ENCODE measurements around the gene SLIT1.

Gene SLIT1

GRCh38 chr10:96968682-96969423, 216.9 kb downstream of the SLIT1 start:
- H3K27ac ChIP-seq (ENCODE audit: low read depth, low read length) = no peak overlapping the region
- no peak overlapping the region for H3K9ac ChIP-seq (ENCODE audit: low read depth in 1 of 2, low read length in 2 of 2)
- H3K4me3 ChIP-seq (ENCODE audit: low read depth in 1 of 2, low read length in 2 of 2) = no peak overlapping the region
- H3K36me3 ChIP-seq (ENCODE audit: control insufficient read depth in 1 of 2, insufficient read depth in 2 of 2, low read length in 2 of 2) = no peaks in the 10 kb centered on the region
- H3K27me3 ChIP-seq (ENCODE audit: control insufficient read depth in 1 of 2, insufficient read depth in 2 of 2, low read length in 2 of 2) = no peaks in the 10 kb centered on the region
- H3K4me1 ChIP-seq (ENCODE audit: control insufficient read depth in 1 of 2, insufficient read depth in 2 of 2, low read length in 2 of 2) = peaks cover 24% of the 10 kb centered on the region in 2 donors
- H3K9me3 ChIP-seq (ENCODE audit: control insufficient read depth in 1 of 2, low read length in 2 of 2) = no peaks in the 10 kb centered on the region

GRCh38 chr10:96967847-96968246, 217.9 kb downstream of the SLIT1 start:
- Histone ChIP-seq H3K4me3 (ENCODE audit: low read depth in 1 of 2, low read length in 2 of 2) (no peak overlapping the region), H3K27ac (ENCODE audit: low read depth, low read length) (no peak overlapping the region), H3K9ac (ENCODE audit: low read depth in 1 of 2, low read length in 2 of 2) (no peak overlapping the region), H3K4me1 (ENCODE audit: control insufficient read depth in 1 of 2, insufficient read depth in 2 of 2, low read length in 2 of 2) (peaks cover 14% of the 10 kb centered on the region in 2 donors), H3K27me3 (ENCODE audit: control insufficient read depth in 1 of 2, insufficient read depth in 2 of 2, low read length in 2 of 2) (no peaks in the 10 kb centered on the region), H3K36me3 (ENCODE audit: control insufficient read depth in 1 of 2, insufficient read depth in 2 of 2, low read length in 2 of 2) (peaks cover 0 to 4% of the 10 kb centered on the region in 2 donors), H3K9me3 (ENCODE audit: control insufficient read depth in 1 of 2, low read length in 2 of 2) (no peaks in the 10 kb centered on the region)

GRCh38 chr10:96964131-96964530, 221.6 kb downstream of the SLIT1 start:
- H3K4me3 ChIP-seq (ENCODE audit: low read depth in 1 of 2, low read length in 2 of 2) = no peak overlapping the region
- no peaks in the 10 kb centered on the region for H3K27me3 ChIP-seq (ENCODE audit: control insufficient read depth in 1 of 2, insufficient read depth in 2 of 2, low read length in 2 of 2)
- H3K36me3 ChIP-seq (ENCODE audit: control insufficient read depth in 1 of 2, insufficient read depth in 2 of 2, low read length in 2 of 2) = peaks cover 0 to 12% of the 10 kb centered on the region in 2 donors
- H3K9ac ChIP-seq (ENCODE audit: low read depth in 1 of 2, low read length in 2 of 2) = no peak overlapping the region
- no peak overlapping the region for H3K27ac ChIP-seq (ENCODE audit: low read depth, low read length)
- no peaks in the 10 kb centered on the region for H3K4me1 ChIP-seq (ENCODE audit: control insufficient read depth in 1 of 2, insufficient read depth in 2 of 2, low read length in 2 of 2)
- no peaks in the 10 kb centered on the region for H3K9me3 ChIP-seq (ENCODE audit: control insufficient read depth in 1 of 2, low read length in 2 of 2)

GRCh38 chr10:96960872-96961271, 224.9 kb downstream of the SLIT1 start:
- no peaks in the 10 kb centered on the region for H3K9me3 ChIP-seq (ENCODE audit: control insufficient read depth in 1 of 2, low read length in 2 of 2)
- H3K36me3 ChIP-seq (ENCODE audit: control insufficient read depth in 1 of 2, insufficient read depth in 2 of 2, low read length in 2 of 2) = peaks cover 2 to 24% of the 10 kb centered on the region in 2 donors
- no peaks in the 10 kb centered on the region for H3K27me3 ChIP-seq (ENCODE audit: control insufficient read depth in 1 of 2, insufficient read depth in 2 of 2, low read length in 2 of 2)
- no peak overlapping the region for H3K4me3 ChIP-seq (ENCODE audit: low read depth in 1 of 2, low read length in 2 of 2)
- no peaks in the 10 kb centered on the region for H3K4me1 ChIP-seq (ENCODE audit: control insufficient read depth in 1 of 2, insufficient read depth in 2 of 2, low read length in 2 of 2)
- H3K9ac ChIP-seq (ENCODE audit: low read depth in 1 of 2, low read length in 2 of 2) = no peak overlapping the region
- H3K27ac ChIP-seq (ENCODE audit: low read depth, low read length) = no peak overlapping the region

GRCh38 chr10:96959733-96960132, 226.0 kb downstream of the SLIT1 start:
- H3K4me1 ChIP-seq (ENCODE audit: control insufficient read depth in 1 of 2, insufficient read depth in 2 of 2, low read length in 2 of 2) = no peaks in the 10 kb centered on the region
- peaks cover 13 to 35% of the 10 kb centered on the region in 2 donors for H3K36me3 ChIP-seq (ENCODE audit: control insufficient read depth in 1 of 2, insufficient read depth in 2 of 2, low read length in 2 of 2)
- H3K27ac ChIP-seq (ENCODE audit: low read depth, low read length) = no peak overlapping the region

GRCh38 chr10:96958071-96958470, 227.7 kb downstream of the SLIT1 start:
- Histone ChIP-seq H3K9ac (ENCODE audit: low read depth in 1 of 2, low read length in 2 of 2) (no peak overlapping the region), H3K4me3 (ENCODE audit: low read depth in 1 of 2, low read length in 2 of 2) (no peak overlapping the region), H3K36me3 (ENCODE audit: control insufficient read depth in 1 of 2, insufficient read depth in 2 of 2, low read length in 2 of 2) (peaks cover 13 to 37% of the 10 kb centered on the region in 2 donors), H3K27ac (ENCODE audit: low read depth, low read length) (no peak overlapping the region), H3K27me3 (ENCODE audit: control insufficient read depth in 1 of 2, insufficient read depth in 2 of 2, low read length in 2 of 2) (no peaks in the 10 kb centered on the region), H3K9me3 (ENCODE audit: control insufficient read depth in 1 of 2, low read length in 2 of 2) (no peaks in the 10 kb centered on the region), H3K4me1 (ENCODE audit: control insufficient read depth in 1 of 2, insufficient read depth in 2 of 2, low read length in 2 of 2) (no peaks in the 10 kb centered on the region)

More at GRCh38 chr10:96959733-96960132, 226.0 kb downstream of the SLIT1 start:
- H3K4me3 ChIP-seq (ENCODE audit: low read depth in 1 of 2, low read length in 2 of 2) = no peak overlapping the region
- H3K27me3 ChIP-seq (ENCODE audit: control insufficient read depth in 1 of 2, insufficient read depth in 2 of 2, low read length in 2 of 2) = no peaks in the 10 kb centered on the region
- no peak overlapping the region for H3K9ac ChIP-seq (ENCODE audit: low read depth in 1 of 2, low read length in 2 of 2)
- no peaks in the 10 kb centered on the region for H3K9me3 ChIP-seq (ENCODE audit: control insufficient read depth in 1 of 2, low read length in 2 of 2)

- H3K9ac ChIP-seq (ENCODE audit: low read depth in 1 of 2, low read length in 2 of 2) = no peak overlapping the region
- H3K27me3 ChIP-seq (ENCODE audit: control insufficient read depth in 1 of 2, insufficient read depth in 2 of 2, low read length in 2 of 2) = no peaks in the 10 kb centered on the region
- no peaks in the 10 kb centered on the region for H3K9me3 ChIP-seq (ENCODE audit: control insufficient read depth in 1 of 2, low read length in 2 of 2)
- peaks cover 21 to 44% of the 10 kb centered on the region in 2 donors for H3K36me3 ChIP-seq (ENCODE audit: control insufficient read depth in 1 of 2, insufficient read depth in 2 of 2, low read length in 2 of 2)
- H3K4me3 ChIP-seq (ENCODE audit: low read depth in 1 of 2, low read length in 2 of 2) = no peak overlapping the region
- no peak overlapping the region for H3K27ac ChIP-seq (ENCODE audit: low read depth, low read length)
- no peaks in the 10 kb centered on the region for H3K4me1 ChIP-seq (ENCODE audit: control insufficient read depth in 1 of 2, insufficient read depth in 2 of 2, low read length in 2 of 2)
These were observed 230.0 kb downstream of the SLIT1 start for GRCh38 chr10:96955794-96956193.

- H3K4me1 ChIP-seq (ENCODE audit: control insufficient read depth in 1 of 2, insufficient read depth in 2 of 2, low read length in 2 of 2) = no peaks in the 10 kb centered on the region
- H3K27me3 ChIP-seq (ENCODE audit: control insufficient read depth in 1 of 2, insufficient read depth in 2 of 2, low read length in 2 of 2) = no peaks in the 10 kb centered on the region
- H3K36me3 ChIP-seq (ENCODE audit: control insufficient read depth in 1 of 2, insufficient read depth in 2 of 2, low read length in 2 of 2) = peaks cover 21 to 43% of the 10 kb centered on the region in 2 donors
- H3K9ac ChIP-seq (ENCODE audit: low read depth in 1 of 2, low read length in 2 of 2) = no peak overlapping the region
- H3K9me3 ChIP-seq (ENCODE audit: control insufficient read depth in 1 of 2, low read length in 2 of 2) = no peaks in the 10 kb centered on the region
- no peak overlapping the region for H3K27ac ChIP-seq (ENCODE audit: low read depth, low read length)
- no peak overlapping the region for H3K4me3 ChIP-seq (ENCODE audit: low read depth in 1 of 2, low read length in 2 of 2)
These were observed 233.8 kb downstream of the SLIT1 start for GRCh38 chr10:96951954-96952353.

- Histone ChIP-seq H3K36me3 (ENCODE audit: control insufficient read depth in 1 of 2, insufficient read depth in 2 of 2, low read length in 2 of 2) (peaks cover 7 to 33% of the 10 kb centered on the region in 2 donors), H3K9me3 (ENCODE audit: control insufficient read depth in 1 of 2, low read length in 2 of 2) (no peaks in the 10 kb centered on the region), H3K27me3 (ENCODE audit: control insufficient read depth in 1 of 2, insufficient read depth in 2 of 2, low read length in 2 of 2) (no peaks in the 10 kb centered on the region), H3K9ac (ENCODE audit: low read depth in 1 of 2, low read length in 2 of 2) (no peak overlapping the region), H3K4me3 (ENCODE audit: low read depth in 1 of 2, low read length in 2 of 2) (no peak overlapping the region), H3K4me1 (ENCODE audit: control insufficient read depth in 1 of 2, insufficient read depth in 2 of 2, low read length in 2 of 2) (no peaks in the 10 kb centered on the region), H3K27ac (ENCODE audit: low read depth, low read length) (no peak overlapping the region)
These were observed 236.6 kb downstream of the SLIT1 start for GRCh38 chr10:96949039-96949683.
